C4-2B (cell line): ENCODE results near the gene SGSM1.
A peak's percentile ranks its signal among the peaks of the same experiment; 100 is the strongest.

Experiments
- H3K27ac ChIP-seq: fragments of 450-650 bp; 2 replicates; pipeline ENCODE4 v1.5.1; 2017
- ZFX ChIP-seq: fragments of 450-650 bp; IDR thresholded peaks from 2 replicates; pipeline ENCODE4 v1.6.1; 2017
- TF ChIP-seq, protein P1 (sequence below): fragments of 450-650 bp; conservative IDR thresholded peaks from 2 replicates; pipeline ENCODE4 v1.5.1; 2017; ENCODE audit warnings: mild to moderate bottlenecking

The SGSM1 gene

DNA sequence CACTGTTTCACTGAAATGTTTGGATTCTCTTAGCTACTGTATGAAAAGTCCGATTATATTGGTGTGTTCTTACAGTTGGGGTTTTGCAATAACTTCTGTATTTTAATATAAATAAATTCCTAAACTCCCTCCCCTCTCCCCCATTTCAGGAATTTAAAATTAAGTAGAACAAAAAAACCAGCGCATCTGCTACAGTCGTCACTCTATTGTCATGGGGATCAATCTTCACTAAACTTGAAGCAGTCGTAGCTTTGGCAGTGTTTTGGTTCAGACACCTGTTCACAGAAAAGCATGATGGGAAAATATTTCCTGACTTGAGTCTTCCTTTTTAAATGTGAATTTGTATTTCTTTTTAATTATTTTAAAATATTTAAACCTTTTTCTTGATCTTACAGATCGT lies 40.8 kb upstream of the SGSM1 start:
- no peak for TF ChIP-seq ZFX
- TF ChIP-seq, protein P1, sequence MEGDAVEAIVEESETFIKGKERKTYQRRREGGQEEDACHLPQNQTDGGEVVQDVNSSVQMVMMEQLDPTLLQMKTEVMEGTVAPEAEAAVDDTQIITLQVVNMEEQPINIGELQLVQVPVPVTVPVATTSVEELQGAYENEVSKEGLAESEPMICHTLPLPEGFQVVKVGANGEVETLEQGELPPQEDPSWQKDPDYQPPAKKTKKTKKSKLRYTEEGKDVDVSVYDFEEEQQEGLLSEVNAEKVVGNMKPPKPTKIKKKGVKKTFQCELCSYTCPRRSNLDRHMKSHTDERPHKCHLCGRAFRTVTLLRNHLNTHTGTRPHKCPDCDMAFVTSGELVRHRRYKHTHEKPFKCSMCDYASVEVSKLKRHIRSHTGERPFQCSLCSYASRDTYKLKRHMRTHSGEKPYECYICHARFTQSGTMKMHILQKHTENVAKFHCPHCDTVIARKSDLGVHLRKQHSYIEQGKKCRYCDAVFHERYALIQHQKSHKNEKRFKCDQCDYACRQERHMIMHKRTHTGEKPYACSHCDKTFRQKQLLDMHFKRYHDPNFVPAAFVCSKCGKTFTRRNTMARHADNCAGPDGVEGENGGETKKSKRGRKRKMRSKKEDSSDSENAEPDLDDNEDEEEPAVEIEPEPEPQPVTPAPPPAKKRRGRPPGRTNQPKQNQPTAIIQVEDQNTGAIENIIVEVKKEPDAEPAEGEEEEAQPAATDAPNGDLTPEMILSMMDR = no peak
- no peak overlapping the region for H3K27ac ChIP-seq

DNA sequence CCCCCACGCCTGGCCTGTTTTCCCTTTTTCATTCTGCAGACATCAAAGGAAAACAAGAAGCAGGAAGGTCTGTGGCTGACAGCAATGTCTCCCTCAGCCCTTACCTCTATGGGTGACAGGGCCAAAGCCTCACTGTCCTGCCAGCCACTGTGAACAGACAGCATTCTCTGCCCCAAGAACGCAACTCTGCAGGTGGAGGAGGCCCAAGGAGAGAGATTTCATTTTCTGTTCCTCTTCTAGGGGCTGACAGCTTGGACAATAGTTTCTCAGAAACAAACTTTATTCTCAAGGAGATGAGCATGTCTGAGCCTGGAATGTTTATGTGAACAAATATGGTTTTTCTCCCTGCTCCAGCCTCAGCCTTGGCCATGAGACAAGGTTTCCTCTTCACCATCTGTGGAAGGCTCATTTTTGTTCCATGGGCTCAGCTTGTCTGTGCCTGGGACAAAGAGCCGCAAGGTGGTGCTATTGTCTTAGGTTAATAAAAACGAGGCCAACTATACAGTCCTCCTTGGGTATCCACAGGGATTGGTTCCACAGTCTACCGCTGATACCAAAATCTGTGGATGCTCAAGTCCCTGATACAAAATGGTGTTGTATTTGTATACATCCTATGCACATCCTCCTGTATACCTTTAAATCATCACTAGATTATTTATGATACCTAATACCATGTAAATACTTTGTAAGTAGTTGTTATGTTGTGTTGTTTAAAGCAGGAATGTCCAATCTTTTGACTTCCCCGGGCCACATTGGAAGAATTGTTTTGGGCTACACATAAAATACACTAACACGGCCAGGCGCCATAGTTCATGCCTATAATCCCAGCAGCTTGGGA lies 37.3 kb upstream of the SGSM1 start:
- TF ChIP-seq, protein P1 = peak; percentile 90
- TF ChIP-seq ZFX = no peak
- no peak overlapping the region for H3K27ac ChIP-seq

DNA sequence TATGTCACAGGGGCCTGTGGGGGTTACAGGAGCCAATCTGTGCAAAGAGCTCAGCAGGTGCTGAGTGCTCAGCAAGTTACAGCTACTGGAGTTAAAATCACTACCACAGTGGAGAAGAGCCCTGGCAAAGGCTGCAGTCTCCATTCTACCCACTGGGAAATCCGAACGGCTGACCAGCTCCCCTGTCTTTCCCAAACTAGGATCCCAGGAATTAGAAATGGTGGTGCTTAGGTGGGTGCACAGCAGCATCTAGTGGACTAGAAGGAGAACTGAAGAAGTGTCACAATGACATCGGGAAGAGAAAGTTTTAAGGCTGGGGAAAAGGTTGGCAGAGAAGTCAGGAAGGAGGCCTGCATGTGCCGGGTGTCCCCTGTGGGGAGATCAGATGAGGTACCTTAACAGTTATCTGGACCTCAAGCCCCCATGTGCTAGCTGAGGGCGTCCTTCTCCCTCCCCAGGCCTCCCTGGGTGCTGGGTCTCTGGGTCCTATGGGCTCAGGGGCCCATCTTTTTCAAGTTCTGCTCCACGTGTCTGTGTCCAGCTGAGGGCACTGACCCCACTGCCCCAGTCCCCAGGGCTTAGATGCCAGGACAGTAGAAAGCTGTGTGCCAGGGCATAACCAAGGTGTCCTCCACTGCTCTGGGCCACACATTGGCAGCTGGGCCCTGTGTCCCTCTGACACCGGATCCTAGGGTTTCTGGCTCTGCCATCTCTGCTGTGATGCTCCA lies 33.4 kb upstream of the SGSM1 start:
- H3K27ac ChIP-seq = no peak overlapping the region
- TF ChIP-seq, protein P1 = peak; percentile 85
- TF ChIP-seq ZFX = no peak

DNA sequence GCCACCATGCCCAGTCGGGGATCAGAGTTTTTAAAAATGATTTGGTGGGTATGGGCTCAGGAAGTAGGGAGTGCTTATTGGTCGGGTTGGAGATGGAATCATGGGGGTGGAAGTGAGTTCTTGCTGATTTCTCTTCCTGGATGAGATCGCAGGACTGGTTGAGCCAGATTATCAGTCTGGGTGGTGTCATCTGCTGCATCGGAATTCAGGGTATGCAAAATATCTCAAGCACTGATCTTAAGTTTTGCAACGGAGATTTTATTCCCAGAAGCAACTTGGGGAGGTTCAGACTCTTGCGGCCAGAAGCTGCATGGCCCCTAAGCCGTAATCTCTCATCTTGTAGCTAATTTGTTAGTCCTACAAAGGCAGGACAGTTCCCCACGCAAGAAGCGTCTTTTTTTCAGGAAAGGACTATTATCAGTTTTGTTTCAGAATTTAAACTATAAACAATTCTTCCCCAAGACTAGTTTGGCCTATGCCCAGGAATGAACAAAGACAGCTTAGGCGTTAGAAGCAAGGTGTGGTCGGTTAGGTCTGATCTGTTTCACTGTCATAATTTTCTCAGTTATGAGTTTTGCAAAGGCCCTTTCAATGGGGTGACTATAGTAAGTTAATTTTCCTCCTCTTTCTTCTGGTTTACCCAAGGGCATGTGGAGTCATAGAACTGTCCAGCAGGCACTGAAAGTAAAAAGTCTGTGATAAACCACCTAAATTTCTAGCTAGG lies 30.1 kb upstream of the SGSM1 start:
- TF ChIP-seq ZFX = no peak
- TF ChIP-seq, protein P1 = no peak
- no peak overlapping the region for H3K27ac ChIP-seq

DNA sequence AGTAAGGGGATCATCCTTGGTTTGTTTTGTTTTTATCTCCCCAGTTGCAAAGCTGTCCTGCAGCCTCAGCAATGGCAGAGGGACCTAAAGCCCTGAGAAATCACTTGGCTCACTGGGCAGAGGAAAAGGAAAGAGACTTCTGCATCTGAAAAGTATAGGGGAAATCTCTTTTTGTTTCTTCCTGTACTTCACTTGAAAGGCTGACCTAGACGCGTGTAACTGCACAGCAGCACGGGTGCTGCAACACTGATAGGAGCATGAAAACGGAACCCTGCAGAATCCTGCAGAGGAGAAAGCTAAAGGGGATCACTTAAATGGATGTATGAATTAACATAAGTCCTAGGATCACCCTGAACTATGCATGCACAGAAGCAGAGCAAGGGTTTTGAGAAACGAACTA lies 29.5 kb upstream of the SGSM1 start:
- H3K27ac ChIP-seq = no peak overlapping the region
- TF ChIP-seq, protein P1 = no peak
- no peak for TF ChIP-seq ZFX

DNA sequence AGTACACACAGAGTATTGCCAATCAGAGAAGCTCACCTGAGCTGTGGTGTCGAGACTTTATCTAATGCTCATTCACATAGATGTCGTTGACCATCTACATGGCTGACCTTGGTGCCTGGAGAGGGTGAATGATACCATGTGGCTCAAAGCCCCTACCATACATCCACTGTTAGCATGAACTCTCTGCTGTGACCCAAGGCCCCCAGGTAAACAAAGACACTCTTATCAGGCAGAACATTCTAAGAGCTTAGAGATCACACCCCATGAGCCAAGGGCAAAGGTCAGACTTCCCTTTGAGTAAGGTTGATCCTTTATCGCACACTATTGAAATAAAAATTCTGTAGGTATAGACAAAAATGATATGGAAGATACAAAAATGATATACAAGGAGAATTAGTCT lies 16.5 kb upstream of the SGSM1 start:
- TF ChIP-seq, protein P1 = no peak
- TF ChIP-seq ZFX = no peak
- no peak overlapping the region for H3K27ac ChIP-seq

DNA sequence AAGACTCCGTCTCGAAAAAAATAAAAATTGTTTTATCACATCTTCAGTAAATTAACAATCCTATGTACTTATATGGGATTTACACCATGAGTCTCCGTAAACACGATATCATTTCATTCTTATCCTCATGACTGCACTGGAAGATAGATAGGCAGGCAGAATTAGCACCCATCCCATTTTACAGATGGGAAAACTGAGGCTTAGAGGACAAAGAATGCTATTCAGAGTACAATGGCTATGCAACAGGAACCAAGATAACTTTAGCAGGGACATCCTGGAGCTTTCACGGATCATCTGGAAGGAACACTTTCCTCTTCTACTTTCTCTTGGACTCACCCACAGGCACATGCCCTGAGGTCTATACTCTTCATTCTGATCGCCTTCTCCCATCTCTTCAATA lies 14.6 kb upstream of the SGSM1 start:
- TF ChIP-seq ZFX = no peak
- TF ChIP-seq, protein P1 = no peak
- no peak overlapping the region for H3K27ac ChIP-seq
